CD8-positive, alpha-beta memory T cell (primary cell): ENCODE data around the gene CLCN7. TPM values are rescaled to one million over a fixed set of nuclear protein-coding genes. Genes with fewer than 3 reads are reported as not detected.
A peak's percentile ranks its signal among the peaks of the same experiment; 100 is the strongest.
"Not testable (repeated sequence)": the region's sequence is repeated elsewhere in the genome, so short reads cannot be mapped to it uniquely, and the experiment has no call there.

ENCODE experiments used
- CTCF ChIA-PET: fragments of 350-600 bp; sonication (Branson Sonifier 250); formaldehyde crosslinking; loops from one replicate; lab custom pipeline; 2021; ENCODE audit warnings: antibody characterized with exemption; lab: Charles Lee
- POLR2A ChIA-PET: fragments of 350-600 bp; sonication (Branson Sonifier 250); formaldehyde crosslinking; loops from one replicate; lab custom pipeline; 2021; ENCODE audit warnings: antibody characterized with exemption; lab: Charles Lee
- DNase-seq, 5 donors: peaks; one replicate each; pipeline versions ENCODE4 v3.0.0 to v3.0.0-alpha.2; 2020 to 2022; ENCODE audit warnings: mixed read lengths in 1 of 5
- H3K27ac ChIP-seq: one replicate; pipeline ENCODE4 v1.7.0; 2013; ENCODE audit warnings: low read depth, mild to moderate bottlenecking, low read length, moderate library complexity
- H3K27me3 ChIP-seq: 2 replicates; pipeline ENCODE4 v1.7.0; 2013; ENCODE audit warnings: low read length, mild to moderate bottlenecking; ENCODE audit not compliant: insufficient read depth, poor library complexity, severe bottlenecking
- H3K36me3 ChIP-seq: 2 replicates; pipeline ENCODE4 v1.7.0; 2013; ENCODE audit warnings: mild to moderate bottlenecking, low read length, moderate library complexity; ENCODE audit not compliant: insufficient read depth
- H3K4me1 ChIP-seq: 2 replicates; pipeline ENCODE4 v1.7.0; 2013; ENCODE audit warnings: mild to moderate bottlenecking, low read length, moderate library complexity; ENCODE audit not compliant: insufficient read depth
- H3K4me3 ChIP-seq: 2 replicates; pipeline ENCODE4 v1.7.0; 2013; ENCODE audit warnings: mild to moderate bottlenecking, low read length
- H3K9me3 ChIP-seq: 2 replicates; pipeline ENCODE4 v1.7.0; 2013; ENCODE audit warnings: mild to moderate bottlenecking, low read length
- H3K27ac Mint-ChIP-seq, 8 donors: one replicate each; pipeline ENCODE4 v1.8.0; 2020 to 2021; ENCODE audit warnings: mixed read lengths in 8 of 8, mild to moderate bottlenecking in 6 of 8, inconsistent platforms in 3 of 8, moderate library complexity in 3 of 8
- H3K27me3 Mint-ChIP-seq, 2 donors: one replicate each; pipeline ENCODE4 v1.8.0; 2020 to 2021; ENCODE audit warnings: mixed read lengths in 2 of 2, mild to moderate bottlenecking in 1 of 2, moderate library complexity in 1 of 2
- H3K36me3 Mint-ChIP-seq, 3 donors: one replicate each; pipeline ENCODE4 v1.8.0; 2020 to 2021; ENCODE audit warnings: mixed read lengths in 3 of 3, inconsistent platforms in 1 of 3, mild to moderate bottlenecking in 1 of 3
- H3K4me1 Mint-ChIP-seq, 3 donors: one replicate each; pipeline ENCODE4 v1.8.0; 2020 to 2021; ENCODE audit warnings: mixed read lengths in 3 of 3, inconsistent platforms in 1 of 3, mild to moderate bottlenecking in 1 of 3
- H3K4me3 Mint-ChIP-seq, 7 donors: one replicate each; pipeline ENCODE4 v1.8.0; 2020 to 2021; ENCODE audit warnings: mixed read lengths in 7 of 7, mild to moderate bottlenecking in 6 of 7, moderate library complexity in 4 of 7, inconsistent platforms in 2 of 7
- H3K9me3 Mint-ChIP-seq, 5 donors: one replicate each; pipeline ENCODE4 v1.8.0; 2020 to 2022; ENCODE audit warnings: mixed read lengths in 5 of 5, mild to moderate bottlenecking in 3 of 5, moderate library complexity in 2 of 5, inconsistent platforms in 1 of 5
- polyA plus RNA-seq: library from polyadenylated mRNA; unstranded; fragments of 300-500 nt; fragmentation: Illumina TruSeq; gene quantifications from one replicate; pipeline ENCODE4 v1.2.3, GENCODE V29; 2021
- total RNA-seq, 2 experiments: library from RNA; stranded (reverse); gene quantifications; one replicate each; pipeline ENCODE4 v1.2.3, GENCODE V29; 2021

The CLCN7 gene
- total and polyA plus RNA-seq, 3 experiments from 2014 or later: 29.3 to 59.1 (median 52.8) TPM

DNA sequence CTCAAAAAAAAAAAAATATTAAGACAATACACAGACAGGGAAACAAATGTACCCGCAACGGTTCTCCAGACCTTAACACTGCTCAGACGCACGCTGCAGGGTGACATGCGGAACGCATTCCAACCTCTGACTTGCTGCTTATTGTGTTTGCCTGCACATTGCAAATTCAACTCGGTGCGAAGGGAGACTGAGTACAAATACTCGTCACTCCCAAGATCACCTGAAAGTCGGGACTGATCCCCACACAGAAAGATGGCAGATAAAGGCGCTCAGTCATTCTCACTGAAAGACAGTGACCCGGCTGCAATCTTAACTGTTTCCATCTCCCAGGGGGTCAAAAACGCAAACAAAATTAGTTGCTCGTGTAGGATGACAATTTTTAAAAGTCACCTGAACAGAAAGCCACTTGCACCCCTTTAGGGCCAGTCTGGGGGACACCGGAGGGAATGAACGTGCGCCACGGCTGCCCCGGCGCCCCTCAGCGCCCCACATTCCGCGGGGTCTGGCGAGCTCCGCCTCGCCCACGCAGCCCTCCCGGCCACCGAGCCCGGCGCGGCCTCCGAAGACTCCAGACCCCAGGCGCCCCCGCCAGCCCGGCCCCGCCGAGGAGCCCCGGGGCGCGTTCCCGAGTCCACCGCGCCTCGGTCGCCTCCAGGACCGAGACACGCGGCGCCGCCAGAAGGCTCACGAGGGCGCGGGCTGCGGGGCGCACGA is 589 bp downstream of the CLCN7 start:
- H3K27ac ChIP-seq: peak overlapping the region; percentile 86
- Mint-ChIP-seq H3K27ac (peak overlapping the region in 4 of 8 donors; percentile 39 to 86 (median 46)), H3K4me3 (peak overlapping the region; percentile 64 to 81 (median 72)), H3K27me3 (peaks cover 3% of the 10 kb centered on the region in 2 donors), H3K36me3 (peaks cover 0 to 3% (median 2%) of the 10 kb centered on the region in 3 donors), H3K9me3 (no peaks in the 10 kb centered on the region), H3K4me1 (peaks cover 31 to 43% (median 34%) of the 10 kb centered on the region in 3 donors)
- H3K4me3 ChIP-seq: peak overlapping the region; percentile 68
- peak in 1 of 5 donors; percentile 16 for DNase-seq
- H3K27me3 ChIP-seq: no peaks in the 10 kb centered on the region
- POLR2A ChIA-PET: interaction anchor here (0.8 kb wide), 1 partner anchor 53 kb away, joined by 9 read pairs; no protein-coding TSS in a partner anchor
- H3K9me3 ChIP-seq: no peaks in the 10 kb centered on the region
- H3K4me1 ChIP-seq: peaks cover 19% of the 10 kb centered on the region
- CTCF ChIA-PET: no interaction called here
- no peaks in the 10 kb centered on the region for H3K36me3 ChIP-seq

DNA sequence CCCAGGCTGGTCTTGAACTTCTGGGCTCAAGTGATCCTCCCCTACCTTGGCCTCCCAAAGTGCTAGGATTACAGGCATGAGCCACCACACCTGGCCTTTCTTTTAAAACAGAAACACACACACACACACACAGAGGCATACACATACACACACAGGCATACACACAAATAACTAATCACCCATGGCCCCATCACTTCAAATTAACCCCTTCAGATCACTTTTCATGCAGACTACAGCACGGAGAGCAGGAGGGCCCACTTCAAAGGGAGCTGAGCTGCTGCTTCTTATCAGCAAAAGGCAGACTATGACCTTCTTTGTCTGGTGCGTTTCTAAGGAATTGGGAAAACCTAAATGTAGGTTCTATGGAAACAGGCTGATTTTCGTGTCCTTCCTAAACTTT is 1.9 kb downstream of the CLCN7 start:
- H3K9me3 ChIP-seq: no peaks in the 10 kb centered on the region
- no peaks in the 10 kb centered on the region for H3K27me3 ChIP-seq
- Mint-ChIP-seq H3K4me3 (peak overlapping the region; percentile 18 to 84 (median 80)), H3K27ac (peak overlapping the region in 7 of 8 donors; percentile 9 to 74 (median 39)), H3K9me3 (no peaks in the 10 kb centered on the region), H3K4me1 (peaks cover 31 to 48% (median 35%) of the 10 kb centered on the region in 3 donors), H3K27me3 (no peaks in the 10 kb centered on the region), H3K36me3 (peaks cover 0 to 3% (median 2%) of the 10 kb centered on the region in 3 donors)
- peaks cover 19% of the 10 kb centered on the region for H3K4me1 ChIP-seq
- H3K27ac ChIP-seq: peak overlapping the region; percentile 6
- ChIA-PET CTCF (no interaction called here), POLR2A (interaction anchor here (0.6 kb wide), 1 partner anchor 575 kb away, joined by 6 read pairs; the partner anchor contains the start of gene TSC2)
- no peak for DNase-seq
- no peaks in the 10 kb centered on the region for H3K36me3 ChIP-seq
- no peak overlapping the region for H3K4me3 ChIP-seq

DNA sequence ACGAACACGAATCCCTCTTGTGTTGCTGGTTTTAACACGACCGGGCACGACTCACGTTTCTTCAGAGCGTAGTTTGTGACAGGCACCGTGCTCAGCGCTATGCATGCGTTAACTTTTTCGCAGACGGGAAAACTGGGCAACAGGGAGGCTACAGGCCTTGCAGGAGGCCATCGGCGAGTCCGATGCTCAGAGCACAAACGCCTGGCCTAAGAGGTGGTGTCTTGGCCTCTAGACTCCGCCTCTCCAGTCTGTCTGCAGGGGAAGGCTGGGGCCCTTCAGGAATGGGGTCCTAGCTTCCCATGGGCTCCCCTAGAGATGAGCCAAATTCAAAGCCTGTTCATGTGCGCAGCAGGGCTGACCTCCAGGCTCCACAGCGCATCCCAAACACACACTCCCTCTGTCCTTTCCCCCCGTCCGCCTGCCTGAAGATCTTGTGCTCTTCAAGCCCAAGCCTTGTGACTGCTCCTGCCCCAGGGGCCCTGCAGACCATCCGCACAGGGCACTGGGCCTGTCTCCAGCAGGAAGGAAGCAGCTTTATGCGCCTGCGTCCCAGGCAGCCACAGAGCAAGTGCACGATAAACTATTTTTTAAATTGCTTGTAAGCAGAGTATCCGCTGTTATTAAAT is 3.1 kb downstream of the CLCN7 start:
- Histone ChIP-seq H3K27ac (no peak overlapping the region), H3K36me3 (no peaks in the 10 kb centered on the region), H3K27me3 (no peaks in the 10 kb centered on the region), H3K4me3 (no peak overlapping the region), H3K4me1 (peaks cover 19% of the 10 kb centered on the region), H3K9me3 (no peaks in the 10 kb centered on the region)
- Mint-ChIP-seq H3K9me3 (no peaks in the 10 kb centered on the region), H3K27ac (peak overlapping the region in 1 of 8 donors; percentile 72), H3K4me3 (peak overlapping the region in 2 of 7 donors; percentile 28 to 32), H3K36me3 (peaks cover 0 to 3% (median 2%) of the 10 kb centered on the region in 3 donors), H3K27me3 (no peaks in the 10 kb centered on the region), H3K4me1 (peaks cover 36 to 54% (median 37%) of the 10 kb centered on the region in 3 donors)
- ChIA-PET POLR2A (interaction anchor here (0.7 kb wide), 1 partner anchor 26 kb away, joined by 3 read pairs; no protein-coding TSS in a partner anchor), CTCF (no interaction called here)
- DNase-seq: no peak

DNA sequence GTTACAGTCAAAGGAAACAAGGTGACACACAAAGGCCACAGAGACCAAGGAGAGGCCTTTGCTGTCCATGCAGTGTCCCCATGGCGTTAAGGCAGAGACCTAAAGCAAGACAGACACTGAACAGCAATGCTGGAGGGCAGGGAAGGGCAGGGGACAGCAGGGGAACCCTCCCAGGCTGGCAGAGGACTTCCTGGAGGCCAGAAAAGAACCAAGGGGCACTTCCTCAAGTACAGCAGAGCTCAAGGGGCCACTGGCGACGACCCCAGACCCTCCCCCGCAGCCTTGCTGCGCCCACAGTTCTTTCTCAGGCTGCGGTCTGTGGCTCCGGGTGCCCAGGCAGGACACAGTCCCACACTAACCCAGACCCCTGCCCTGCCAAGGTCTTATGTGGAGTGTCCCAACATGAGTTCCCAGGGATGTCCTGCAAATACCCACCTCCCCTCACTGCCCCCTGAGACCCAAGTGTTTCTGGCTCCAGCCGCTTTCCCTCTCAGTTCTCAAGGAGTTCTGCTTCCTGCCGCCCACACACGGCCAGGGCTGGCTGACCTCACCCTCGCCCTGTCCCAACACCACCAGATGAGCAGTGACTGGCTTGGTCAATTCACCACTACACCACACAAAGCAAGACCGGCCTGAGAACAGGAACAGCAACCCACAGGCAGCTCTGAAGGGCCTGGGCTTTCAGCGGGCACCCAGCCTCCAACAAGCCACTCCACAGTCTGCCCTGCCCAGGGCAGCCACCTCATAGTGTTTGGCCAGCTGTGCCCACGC is 4.2 kb downstream of the CLCN7 start:
- no peaks in the 10 kb centered on the region for H3K9me3 Mint-ChIP-seq
- Histone ChIP-seq H3K9me3 (no peaks in the 10 kb centered on the region), H3K27me3 (no peaks in the 10 kb centered on the region), H3K4me1 (peaks cover 17% of the 10 kb centered on the region), H3K36me3 (no peaks in the 10 kb centered on the region), H3K27ac (no peak overlapping the region), H3K4me3 (no peak overlapping the region)
- DNase-seq: no peak
- peaks cover 0 to 3% (median 2%) of the 10 kb centered on the region in 3 donors for H3K36me3 Mint-ChIP-seq
- no peaks in the 10 kb centered on the region for H3K27me3 Mint-ChIP-seq
- H3K4me1 Mint-ChIP-seq: peaks cover 33 to 51% (median 35%) of the 10 kb centered on the region in 3 donors
- ChIA-PET POLR2A (no interaction called here), CTCF (no interaction called here)
- peak overlapping the region in 4 of 8 donors; percentile 39 to 81 (median 54) for H3K27ac Mint-ChIP-seq
- H3K4me3 Mint-ChIP-seq: peak overlapping the region in 3 of 7 donors; percentile 9 to 53 (median 20)

- H3K4me1 ChIP-seq: peaks cover 13% of the 10 kb centered on the region
- H3K27me3 ChIP-seq: no peaks in the 10 kb centered on the region
- H3K27ac Mint-ChIP-seq: peak overlapping the region in 4 of 8 donors; percentile 39 to 81 (median 51)
- no peaks in the 10 kb centered on the region for H3K9me3 Mint-ChIP-seq
- H3K4me3 Mint-ChIP-seq: no peak overlapping the region
- H3K4me3 ChIP-seq: no peak overlapping the region
- DNase-seq: no peak
- H3K9me3 ChIP-seq: no peaks in the 10 kb centered on the region
- H3K4me1 Mint-ChIP-seq: peaks cover 28 to 46% (median 31%) of the 10 kb centered on the region in 3 donors
- no peak overlapping the region for H3K27ac ChIP-seq
- H3K36me3 ChIP-seq: no peaks in the 10 kb centered on the region
- peaks cover 0 to 7% (median 2%) of the 10 kb centered on the region in 3 donors for H3K36me3 Mint-ChIP-seq
- no peaks in the 10 kb centered on the region for H3K27me3 Mint-ChIP-seq
- CTCF ChIA-PET: no interaction called here
- POLR2A ChIA-PET: no interaction called here
These were observed 5.1 kb downstream of the CLCN7 start for GRCh38 chr16:1469693-1470201.

DNA sequence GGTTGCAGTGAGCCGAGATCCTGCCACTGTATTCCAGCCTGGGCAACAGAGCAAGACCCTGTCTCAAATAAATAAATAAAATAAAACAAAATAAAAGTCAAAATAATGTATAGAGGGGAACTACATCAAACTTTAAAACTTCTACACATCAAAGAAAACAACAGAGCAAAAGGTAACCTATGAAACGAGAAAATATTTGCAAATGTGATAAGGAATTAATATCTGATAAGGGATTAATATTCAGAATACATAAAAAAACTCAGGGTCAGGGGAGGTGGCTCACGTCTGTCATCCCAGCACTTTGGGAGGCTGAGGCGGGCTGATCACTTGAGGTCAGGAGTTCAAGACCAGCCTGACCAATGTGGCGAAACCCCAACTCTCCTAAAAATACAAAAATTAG is 5.7 kb downstream of the CLCN7 start:
- H3K36me3 ChIP-seq, H3K9me3 Mint-ChIP-seq, H3K4me3 Mint-ChIP-seq, CTCF ChIA-PET, DNase-seq, H3K27ac Mint-ChIP-seq, H3K27me3 Mint-ChIP-seq, H3K4me3 ChIP-seq, POLR2A ChIA-PET, H3K9me3 ChIP-seq, H3K27ac ChIP-seq, H3K27me3 ChIP-seq: not testable (repeated sequence)
- H3K4me1 ChIP-seq: peaks cover 12% of the 10 kb centered on the region
- peaks cover 0 to 11% (median 2%) of the 10 kb centered on the region in 3 donors for H3K36me3 Mint-ChIP-seq
- H3K4me1 Mint-ChIP-seq: peaks cover 26 to 44% (median 30%) of the 10 kb centered on the region in 3 donors

- H3K27me3 ChIP-seq: no peaks in the 10 kb centered on the region
- H3K27ac Mint-ChIP-seq: peak overlapping the region in 1 of 8 donors; percentile 6
- no peak for DNase-seq
- no peak overlapping the region for H3K4me3 Mint-ChIP-seq
- no peak overlapping the region for H3K4me3 ChIP-seq
- H3K9me3 ChIP-seq: no peaks in the 10 kb centered on the region
- peaks cover 23 to 42% (median 28%) of the 10 kb centered on the region in 3 donors for H3K4me1 Mint-ChIP-seq
- H3K36me3 Mint-ChIP-seq: peaks cover 0 to 16% (median 2%) of the 10 kb centered on the region in 3 donors
- H3K27ac ChIP-seq: no peak overlapping the region
- H3K36me3 ChIP-seq: no peaks in the 10 kb centered on the region
- H3K27me3 Mint-ChIP-seq: no peaks in the 10 kb centered on the region
- CTCF ChIA-PET: no interaction called here
- H3K4me1 ChIP-seq: peaks cover 6% of the 10 kb centered on the region
- H3K9me3 Mint-ChIP-seq: no peaks in the 10 kb centered on the region
- POLR2A ChIA-PET: no interaction called here
These were observed 6.4 kb downstream of the CLCN7 start for GRCh38 chr16:1468426-1468810.
